A673 (cell line): ENCODE results near the gene OR5H14. TPM values are rescaled to one million over a fixed set of nuclear protein-coding genes. Genes with fewer than 3 reads are reported as not detected.
"Not testable (repeated sequence)": the region's sequence is repeated elsewhere in the genome, so short reads cannot be mapped to it uniquely, and the experiment has no call there.

Experiments
- BruUV-seq: library from RNA; stranded (reverse); fragments of 400-500 nt; replicated peaks from 2 replicates; lab custom pipeline; 2021; lab: Mats Ljungman, UMichigan
- CTCF ChIA-PET: fragments of 300-600 bp; sonication (Branson Sonifier 250); formaldehyde crosslinking; loops from one replicate; lab custom pipeline; 2022; ENCODE audit warnings: antibody characterized with exemption; lab: Charles Lee
- POLR2A ChIA-PET: fragments of 300-600 bp; sonication (Branson Sonifier 250); formaldehyde crosslinking; loops from one replicate; lab custom pipeline; 2022; ENCODE audit warnings: antibody characterized with exemption; ENCODE audit not compliant: low non-redundant PET; lab: Charles Lee
- DNase-seq: peaks from one replicate; pipeline ENCODE4 v3.0.0-alpha.2; 2015; ENCODE audit warnings: low spot score
- H3K27ac ChIP-seq: fragments of 200-600 bp; sonication (generic); 2 replicates; pipeline ENCODE4 v1.5.1; 2016; ENCODE audit warnings: mixed run types, low read depth, mild to moderate bottlenecking, mixed read lengths, antibody characterized with exemption, low read length; ENCODE audit not compliant: poor library complexity, severe bottlenecking
- H3K27me3 ChIP-seq: fragments of 200-600 bp; sonication (generic); replicated peaks from 2 replicates; pipeline ENCODE4 v1.6.1; 2017; ENCODE audit warnings: mixed run types, low read depth, mild to moderate bottlenecking, mixed read lengths, antibody characterized with exemption, low read length; ENCODE audit not compliant: insufficient read depth, poor library complexity
- H3K36me3 ChIP-seq: fragments of 200-600 bp; sonication (generic); 2 replicates; pipeline ENCODE4 v1.6.1; 2016; ENCODE audit warnings: mixed run types, mild to moderate bottlenecking, mixed read lengths, antibody characterized with exemption, low read length; ENCODE audit not compliant: insufficient read depth, poor library complexity, severe bottlenecking
- H3K4me1 ChIP-seq: fragments of 200-600 bp; sonication (generic); 2 replicates; pipeline ENCODE4 v1.6.1; 2017; ENCODE audit warnings: mixed run types, mild to moderate bottlenecking, mixed read lengths, antibody characterized with exemption, low read length; ENCODE audit not compliant: insufficient read depth, poor library complexity, severe bottlenecking
- H3K4me3 ChIP-seq: fragments of 200-600 bp; sonication (generic); 2 replicates; pipeline ENCODE4 v1.5.1; 2016; ENCODE audit warnings: low read depth, mixed run types, mild to moderate bottlenecking, mixed read lengths, low read length; ENCODE audit not compliant: poor library complexity, severe bottlenecking
- H3K9me3 ChIP-seq: fragments of 200-600 bp; sonication (generic); 2 replicates; pipeline ENCODE4 v1.6.1; 2016; ENCODE audit warnings: mixed run types, low read depth, mild to moderate bottlenecking, mixed read lengths, antibody characterized with exemption, low read length; ENCODE audit not compliant: poor library complexity, severe bottlenecking
- EZH2 ChIP-seq: fragments of 200-600 bp; sonication (generic); IDR thresholded peaks from 2 replicates; pipeline ENCODE4 v1.6.1; 2017; ENCODE audit warnings: borderline replicate concordance, low read depth, mild to moderate bottlenecking, mixed read lengths, antibody characterized with exemption, low read length; ENCODE audit not compliant: poor library complexity, severe bottlenecking
- intact Hi-C: fragments of 100-400 bp; cut with micrococcal nuclease; formaldehyde crosslinking; loops from one replicate; pipeline ENCODE4 v1.10.0; 2022; ENCODE audit not compliant: unreplicated experiment
- total RNA-seq: library from RNA; stranded (reverse); gene quantifications from 2 replicates; pipeline ENCODE4 v1.2.3, GENCODE V29; 2021
- TF ChIP-seq, protein P1 (sequence below): fragments of 300-800, 200-600 bp; sonication (generic); conservative IDR thresholded peaks from 2 replicates; pipeline ENCODE4 v1.5.1; 2017; ENCODE audit warnings: low read depth, mild to moderate bottlenecking, antibody characterized with exemption, low read length, moderate library complexity, mixed read lengths

OR5H14 gene
- total RNA-seq, 1 experiment from 2014 or later: not detected

DNA sequence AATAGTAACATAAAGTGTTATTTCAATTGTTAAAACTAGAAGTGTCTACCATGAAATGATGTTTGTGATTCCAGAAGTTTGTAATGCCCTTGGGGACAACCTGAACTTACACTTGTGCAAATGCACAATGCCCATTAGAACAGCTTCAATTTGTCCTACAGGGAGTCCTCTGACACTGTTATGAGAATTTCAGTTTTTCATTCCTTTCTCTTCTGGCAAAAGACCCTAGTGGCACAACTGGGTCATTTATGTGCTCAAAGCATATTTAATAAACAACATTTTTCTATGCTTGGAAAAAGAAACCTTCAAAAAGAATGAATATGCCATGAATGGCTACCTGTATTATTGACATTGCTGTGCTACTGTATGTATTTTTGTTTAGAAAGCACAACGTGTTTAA, 16.9 kb upstream of the OR5H14 start, which contains the start of gene OR5H1:
Gene OR5H1 (plus strand): TSS at position 301 of the 400 bp plus-strand sequence. CDS start 1,977 bp downstream, outside the sequence.
- intact Hi-C loops: no loop called here
- POLR2A ChIA-PET: no interaction called here
- H3K27me3 ChIP-seq: no peaks in the 10 kb centered on the region
- no peaks in the 10 kb centered on the region for H3K36me3 ChIP-seq
- no peak within 1 kb of the TSS for H3K4me3 ChIP-seq
- no peaks in the 10 kb centered on the region for H3K9me3 ChIP-seq
- CTCF ChIA-PET: no interaction called here
- TF ChIP-seq, protein P1, sequence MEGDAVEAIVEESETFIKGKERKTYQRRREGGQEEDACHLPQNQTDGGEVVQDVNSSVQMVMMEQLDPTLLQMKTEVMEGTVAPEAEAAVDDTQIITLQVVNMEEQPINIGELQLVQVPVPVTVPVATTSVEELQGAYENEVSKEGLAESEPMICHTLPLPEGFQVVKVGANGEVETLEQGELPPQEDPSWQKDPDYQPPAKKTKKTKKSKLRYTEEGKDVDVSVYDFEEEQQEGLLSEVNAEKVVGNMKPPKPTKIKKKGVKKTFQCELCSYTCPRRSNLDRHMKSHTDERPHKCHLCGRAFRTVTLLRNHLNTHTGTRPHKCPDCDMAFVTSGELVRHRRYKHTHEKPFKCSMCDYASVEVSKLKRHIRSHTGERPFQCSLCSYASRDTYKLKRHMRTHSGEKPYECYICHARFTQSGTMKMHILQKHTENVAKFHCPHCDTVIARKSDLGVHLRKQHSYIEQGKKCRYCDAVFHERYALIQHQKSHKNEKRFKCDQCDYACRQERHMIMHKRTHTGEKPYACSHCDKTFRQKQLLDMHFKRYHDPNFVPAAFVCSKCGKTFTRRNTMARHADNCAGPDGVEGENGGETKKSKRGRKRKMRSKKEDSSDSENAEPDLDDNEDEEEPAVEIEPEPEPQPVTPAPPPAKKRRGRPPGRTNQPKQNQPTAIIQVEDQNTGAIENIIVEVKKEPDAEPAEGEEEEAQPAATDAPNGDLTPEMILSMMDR: no peak
- TF ChIP-seq EZH2: no peak
- no peaks in the 10 kb centered on the region for H3K4me1 ChIP-seq
- no TSS peak for BruUV-seq
- H3K27ac ChIP-seq: no peak within 1 kb of the TSS
- no peak for DNase-seq

DNA sequence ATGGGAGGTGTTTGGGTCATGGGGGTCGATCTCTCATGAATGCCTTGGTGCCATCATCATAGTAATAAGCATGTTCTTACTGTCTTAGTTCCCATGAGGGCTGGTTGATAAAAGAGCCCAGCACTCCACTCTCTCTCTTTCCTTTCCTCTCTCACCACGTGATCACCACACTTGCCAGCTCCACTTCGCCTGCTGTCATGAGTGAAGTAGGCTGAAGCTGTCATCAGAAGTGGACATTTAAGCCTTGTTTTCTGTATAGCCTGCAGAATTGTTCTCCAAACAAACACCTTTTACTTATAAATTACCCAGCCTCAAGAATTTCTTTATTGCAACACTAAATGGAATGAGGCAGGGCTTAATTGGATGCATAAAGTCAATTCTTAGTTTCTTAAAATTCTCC, 10.6 kb upstream of the OR5H14 start:
- DNase-seq: peak; percentile 2
- CTCF ChIA-PET: no interaction called here
- H3K27me3 ChIP-seq: peaks cover 5% of the 10 kb centered on the region
- H3K4me3 ChIP-seq: no peak overlapping the region
- no peaks in the 10 kb centered on the region for H3K4me1 ChIP-seq
- no TSS peak for BruUV-seq
- POLR2A ChIA-PET: no interaction called here
- no peak for TF ChIP-seq EZH2
- TF ChIP-seq, protein P1: no peak
- intact Hi-C loops: no loop called here
- no peak overlapping the region for H3K27ac ChIP-seq
- no peaks in the 10 kb centered on the region for H3K36me3 ChIP-seq
- H3K9me3 ChIP-seq: no peaks in the 10 kb centered on the region

DNA sequence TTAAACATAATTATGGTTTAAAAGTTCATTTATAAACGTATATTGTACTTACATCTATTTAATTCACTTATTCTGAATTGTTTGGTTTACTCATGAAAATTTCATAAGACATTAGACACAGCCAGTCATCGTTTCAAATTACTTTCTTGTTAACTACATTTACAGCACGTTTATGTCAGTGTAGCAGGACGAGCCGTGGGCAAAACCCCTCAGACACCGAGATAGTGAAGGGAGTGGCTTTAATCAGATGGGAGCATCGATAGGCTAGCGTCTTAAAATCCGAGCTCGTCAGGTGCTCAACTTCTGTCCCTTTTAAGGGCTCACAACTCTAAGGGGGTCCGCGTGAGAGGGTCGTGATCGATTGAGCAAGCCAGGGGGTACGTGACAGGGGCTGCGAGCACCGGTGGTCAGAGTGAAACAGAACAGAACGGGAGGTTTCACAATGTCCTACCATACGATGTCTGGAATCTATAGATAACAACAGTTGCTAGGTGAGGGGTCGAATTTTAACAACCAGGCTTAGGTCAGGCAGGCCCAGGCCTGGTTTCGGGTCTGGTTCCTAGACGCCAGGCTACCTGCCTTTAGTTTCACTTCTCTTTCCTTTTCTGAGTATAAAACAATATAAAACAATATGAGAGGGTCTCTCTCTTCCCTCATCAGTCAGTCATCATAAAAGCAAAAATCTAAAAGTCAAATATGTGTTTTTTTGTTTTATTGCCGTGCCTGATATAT, 9.3 kb upstream of the OR5H14 start:
- DNase-seq, BruUV-seq, CTCF ChIA-PET: not testable (repeated sequence)

DNA sequence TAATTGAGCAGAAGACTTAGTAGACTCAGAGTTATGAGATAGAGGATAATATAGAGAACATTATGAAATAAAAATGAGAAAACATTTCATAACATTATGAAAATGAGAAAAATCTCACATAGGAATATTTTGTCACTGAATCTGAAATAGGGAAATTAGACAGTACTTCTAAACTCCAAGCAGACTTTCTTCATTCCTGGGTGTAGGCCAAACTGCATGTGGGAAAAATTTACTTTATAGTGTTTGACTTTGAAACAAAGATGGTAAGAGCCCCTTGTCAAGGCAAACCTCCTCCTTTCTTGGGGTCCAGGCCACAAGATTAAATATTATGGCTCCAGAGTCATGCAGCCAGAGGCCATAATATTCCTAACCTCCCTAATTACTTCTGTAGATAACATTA, 6.7 kb upstream of the OR5H14 start:
- POLR2A ChIA-PET: no interaction called here
- H3K27me3 ChIP-seq: peaks cover 5% of the 10 kb centered on the region
- CTCF ChIA-PET: no interaction called here

More for the DNA sequence above, 9.3 kb upstream of the OR5H14 start:
- H3K9me3 ChIP-seq, POLR2A ChIA-PET, intact Hi-C loops, H3K27ac ChIP-seq, H3K4me1 ChIP-seq, H3K4me3 ChIP-seq, H3K27me3 ChIP-seq, H3K36me3 ChIP-seq: not testable (repeated sequence)

More for the DNA sequence above, 6.7 kb upstream of the OR5H14 start:
- Histone ChIP-seq H3K4me3 (no peak overlapping the region), H3K27ac (no peak overlapping the region), H3K4me1 (no peaks in the 10 kb centered on the region), H3K9me3 (no peaks in the 10 kb centered on the region), H3K36me3 (no peaks in the 10 kb centered on the region)
- intact Hi-C loops: no loop called here
- no peak for DNase-seq
- TF ChIP-seq, protein P1: no peak
- BruUV-seq: no TSS peak
